ENCODE measurements around the gene NECAB3. TPM values are rescaled to one million over a fixed set of nuclear protein-coding genes. Genes with fewer than 3 reads are reported as not detected.
"Not testable (repeated sequence)": the region's sequence is repeated elsewhere in the genome, so short reads cannot be mapped to it uniquely, and the experiment has no call there.

NECAB3 gene
- total RNA-seq, 2 experiments from 2014 or later, result 12.7 to 14.3 TPM

GRCh38 chr20:33650111-33650752, 24.0 kb downstream of the NECAB3 start:
- Mint-ChIP-seq H3K4me1 (ENCODE audit: low read depth) (peaks cover 36% of the 10 kb centered on the region), H3K27ac (no peak overlapping the region), H3K4me3 (no peak overlapping the region), H3K27me3 (ENCODE audit: low read depth) (no peaks in the 10 kb centered on the region), H3K9me3 (no peaks in the 10 kb centered on the region), H3K36me3 (ENCODE audit: low read depth) (peaks cover 6% of the 10 kb centered on the region)
- CTCF ChIA-PET, result interaction anchor here (0.6 kb wide), 2 partner anchors 16 to 196 kb away, joined by 3 read pairs; partner anchors contain the start of gene ACTL10
- DNase-seq, result no peak
- intact Hi-C loops (cut with micrococcal nuclease), result no loop called here

- Mint-ChIP-seq H3K9me3 (no peaks in the 10 kb centered on the region), H3K36me3 (ENCODE audit: low read depth) (peaks cover 8% of the 10 kb centered on the region), H3K27ac (no peak overlapping the region), H3K4me3 (no peak overlapping the region), H3K27me3 (ENCODE audit: low read depth) (no peaks in the 10 kb centered on the region), H3K4me1 (ENCODE audit: low read depth) (peaks cover 34% of the 10 kb centered on the region)
- intact Hi-C loops (cut with micrococcal nuclease), result no loop called here
- CTCF ChIA-PET, result interaction anchor here (1.3 kb wide), 1 partner anchor 192 kb away, joined by 4 read pairs; no protein-coding TSS in a partner anchor
- no peak for DNase-seq
These were observed 25.0 kb downstream of the NECAB3 start for GRCh38 chr20:33649201-33649681.

GRCh38 chr20:33648396-33649004, 25.7 kb downstream of the NECAB3 start:
- no peaks in the 10 kb centered on the region for H3K9me3 Mint-ChIP-seq
- no peaks in the 10 kb centered on the region for H3K27me3 Mint-ChIP-seq (ENCODE audit: low read depth)
- DNase-seq, result no peak
- no peak overlapping the region for H3K4me3 Mint-ChIP-seq
- CTCF ChIA-PET, result interaction anchor here (1.3 kb wide), 1 partner anchor 191 kb away, joined by 4 read pairs; no protein-coding TSS in a partner anchor
- no peak overlapping the region for H3K27ac Mint-ChIP-seq
- H3K4me1 Mint-ChIP-seq (ENCODE audit: low read depth), result peaks cover 29% of the 10 kb centered on the region
- peaks cover 8% of the 10 kb centered on the region for H3K36me3 Mint-ChIP-seq (ENCODE audit: low read depth)
- intact Hi-C loops (cut with micrococcal nuclease), result no loop called here

- H3K4me1 Mint-ChIP-seq (ENCODE audit: low read depth), result peaks cover 22% of the 10 kb centered on the region
- peaks cover 8% of the 10 kb centered on the region for H3K36me3 Mint-ChIP-seq (ENCODE audit: low read depth)
- CTCF ChIA-PET, result interaction anchor here (0.5 to 0.8 kb wide), 2 partner anchors 18 to 99 kb away, joined by 3 read pairs; no protein-coding TSS in a partner anchor
- intact Hi-C loops (cut with micrococcal nuclease), result no loop called here
- no peaks in the 10 kb centered on the region for H3K9me3 Mint-ChIP-seq
- no peak overlapping the region for H3K4me3 Mint-ChIP-seq
- no peaks in the 10 kb centered on the region for H3K27me3 Mint-ChIP-seq (ENCODE audit: low read depth)
- H3K27ac Mint-ChIP-seq, result no peak overlapping the region
- no peak for DNase-seq
These were observed 26.4 kb downstream of the NECAB3 start for GRCh38 chr20:33647603-33648395.

GRCh38 chr20:33646959-33647602, 27.1 kb downstream of the NECAB3 start:
- H3K4me1 Mint-ChIP-seq (ENCODE audit: low read depth), result peaks cover 15% of the 10 kb centered on the region
- H3K36me3 Mint-ChIP-seq (ENCODE audit: low read depth); DNase-seq; H3K9me3 Mint-ChIP-seq; H3K4me3 Mint-ChIP-seq; intact Hi-C loops (cut with micrococcal nuclease); H3K27me3 Mint-ChIP-seq (ENCODE audit: low read depth); H3K27ac Mint-ChIP-seq: not testable (repeated sequence)
- CTCF ChIA-PET, result interaction anchor here (0.8 kb wide), 1 partner anchor 19 kb away, joined by 3 read pairs; no protein-coding TSS in a partner anchor

GRCh38 chr20:33646191-33646590, 28.0 kb downstream of the NECAB3 start:
- H3K27ac Mint-ChIP-seq, result no peak overlapping the region
- intact Hi-C loops (cut with micrococcal nuclease), result no loop called here
- no peaks in the 10 kb centered on the region for H3K27me3 Mint-ChIP-seq (ENCODE audit: low read depth)
- no peak overlapping the region for H3K4me3 Mint-ChIP-seq
- peaks cover 8% of the 10 kb centered on the region for H3K36me3 Mint-ChIP-seq (ENCODE audit: low read depth)
- DNase-seq, result no peak
- CTCF ChIA-PET, result interaction anchor here (1.1 kb wide), 1 partner anchor 174 kb away, joined by 4 read pairs; no protein-coding TSS in a partner anchor
- peaks cover 7% of the 10 kb centered on the region for H3K4me1 Mint-ChIP-seq (ENCODE audit: low read depth)
- no peaks in the 10 kb centered on the region for H3K9me3 Mint-ChIP-seq

- no peak overlapping the region for H3K4me3 Mint-ChIP-seq
- DNase-seq, result no peak
- CTCF ChIA-PET, result interaction anchor here (1.1 kb wide), 1 partner anchor 173 kb away, joined by 4 read pairs; no protein-coding TSS in a partner anchor
- H3K9me3 Mint-ChIP-seq, result no peaks in the 10 kb centered on the region
- intact Hi-C loops (cut with micrococcal nuclease), result no loop called here
- H3K27me3 Mint-ChIP-seq (ENCODE audit: low read depth), result no peaks in the 10 kb centered on the region
- H3K4me1 Mint-ChIP-seq (ENCODE audit: low read depth), result peaks cover 7% of the 10 kb centered on the region
- peaks cover 9% of the 10 kb centered on the region for H3K36me3 Mint-ChIP-seq (ENCODE audit: low read depth)
- H3K27ac Mint-ChIP-seq, result no peak overlapping the region
These were observed 28.8 kb downstream of the NECAB3 start for GRCh38 chr20:33645396-33645795.

GRCh38 chr20:33645072-33645358, 29.2 kb downstream of the NECAB3 start:
- peaks cover 9% of the 10 kb centered on the region for H3K36me3 Mint-ChIP-seq (ENCODE audit: low read depth)
- peaks cover 7% of the 10 kb centered on the region for H3K4me1 Mint-ChIP-seq (ENCODE audit: low read depth)
- CTCF ChIA-PET, result no interaction called here

GRCh38 chr20:33644313-33645071, 29.7 kb downstream of the NECAB3 start:
- Mint-ChIP-seq H3K4me3 (no peak overlapping the region), H3K27me3 (ENCODE audit: low read depth) (no peaks in the 10 kb centered on the region), H3K36me3 (ENCODE audit: low read depth) (peaks cover 9% of the 10 kb centered on the region), H3K4me1 (ENCODE audit: low read depth) (peaks cover 3% of the 10 kb centered on the region), H3K27ac (no peak overlapping the region), H3K9me3 (no peaks in the 10 kb centered on the region)
- CTCF ChIA-PET, result no interaction called here
- intact Hi-C loops (cut with micrococcal nuclease), result no loop called here
- DNase-seq, result no peak

More at GRCh38 chr20:33645072-33645358, 29.2 kb downstream of the NECAB3 start:
- intact Hi-C loops (cut with micrococcal nuclease), result no loop called here
- H3K27me3 Mint-ChIP-seq (ENCODE audit: low read depth), result no peaks in the 10 kb centered on the region
- H3K4me3 Mint-ChIP-seq, result no peak overlapping the region
- no peaks in the 10 kb centered on the region for H3K9me3 Mint-ChIP-seq
- DNase-seq, result no peak
- H3K27ac Mint-ChIP-seq, result no peak overlapping the region

GRCh38 chr20:33640287-33640686, 33.9 kb downstream of the NECAB3 start:
- H3K27me3 Mint-ChIP-seq (ENCODE audit: low read depth), result no peaks in the 10 kb centered on the region
- CTCF ChIA-PET, result interaction anchor here (0.6 kb wide), 1 partner anchor 83 kb away, joined by 4 read pairs; no protein-coding TSS in a partner anchor
- H3K36me3 Mint-ChIP-seq (ENCODE audit: low read depth), result peaks cover 12% of the 10 kb centered on the region
- H3K4me1 Mint-ChIP-seq (ENCODE audit: low read depth), result no peaks in the 10 kb centered on the region
- no peak overlapping the region for H3K4me3 Mint-ChIP-seq
- no peak for DNase-seq
- intact Hi-C loops (cut with micrococcal nuclease), result no loop called here
- no peak overlapping the region for H3K27ac Mint-ChIP-seq
- no peaks in the 10 kb centered on the region for H3K9me3 Mint-ChIP-seq

GRCh38 chr20:33636776-33637175, 37.5 kb downstream of the NECAB3 start:
- Mint-ChIP-seq H3K27me3 (ENCODE audit: low read depth) (no peaks in the 10 kb centered on the region), H3K4me3 (no peak overlapping the region), H3K36me3 (ENCODE audit: low read depth) (peaks cover 9% of the 10 kb centered on the region), H3K27ac (no peak overlapping the region), H3K9me3 (no peaks in the 10 kb centered on the region), H3K4me1 (ENCODE audit: low read depth) (peaks cover 3% of the 10 kb centered on the region)
- intact Hi-C loops (cut with micrococcal nuclease), result no loop called here
- CTCF ChIA-PET, result no interaction called here
- no peak for DNase-seq
